WTC11 (cell line): ENCODE data around the gene HERC5.

Experiments used
- NFYB ChIP-seq: sonication (generic); formaldehyde crosslinking; conservative IDR thresholded peaks from 2 replicates; pipeline ENCODE4 v1.8.0; 2022; ENCODE audit warnings: low read depth, missing genetic modification reagents
- NR1H2 ChIP-seq: sonication (generic); formaldehyde crosslinking; IDR thresholded peaks from 2 replicates; pipeline ENCODE4 v1.9.0; 2021; ENCODE audit warnings: mild to moderate bottlenecking, moderate library complexity, missing genetic modification reagents
- NR2C2 ChIP-seq: sonication (generic); formaldehyde crosslinking; IDR thresholded peaks from 2 replicates; pipeline ENCODE4 v1.8.0; 2022; ENCODE audit warnings: mild to moderate bottlenecking, missing genetic modification reagents
- TCF7 ChIP-seq: sonication (generic); formaldehyde crosslinking; IDR thresholded peaks from 2 replicates; pipeline ENCODE4 v1.8.0; 2022; ENCODE audit warnings: mild to moderate bottlenecking, low read depth, missing genetic modification reagents, moderate library complexity
- ZNF232 ChIP-seq: sonication (generic); formaldehyde crosslinking; IDR thresholded peaks from 2 replicates; pipeline ENCODE4 v1.8.0; 2022; ENCODE audit warnings: mild to moderate bottlenecking, missing genetic modification reagents
- TF ChIP-seq, protein P1 (sequence below): fragments of 200-600 bp; IDR thresholded peaks from 2 replicates; pipeline ENCODE4 v1.8.0; 2022; ENCODE audit warnings: antibody characterized with exemption
- TF ChIP-seq, protein P2 (sequence below): sonication (generic); formaldehyde crosslinking; IDR thresholded peaks from 2 replicates; pipeline ENCODE4 v1.8.1; 2023; ENCODE audit warnings: mild to moderate bottlenecking, missing genetic modification reagents, moderate library complexity
- TF ChIP-seq, protein P3 (sequence below): sonication (generic); formaldehyde crosslinking; conservative IDR thresholded peaks from 2 replicates; pipeline ENCODE4 v1.8.1; 2022; ENCODE audit warnings: mild to moderate bottlenecking, missing genetic modification reagents
- TF ChIP-seq, protein P4 (sequence below): sonication (generic); formaldehyde crosslinking; IDR thresholded peaks from 2 replicates; pipeline ENCODE4 v1.8.0; 2023; ENCODE audit warnings: mild to moderate bottlenecking, missing genetic modification reagents
- TF ChIP-seq, protein P5 (sequence below): fragments of 250-450 bp; sonication (Bioruptor Pico); conservative IDR thresholded peaks from 2 replicates; pipeline ENCODE4 v1.9.0; 2021; ENCODE audit warnings: mild to moderate bottlenecking

DNA sequence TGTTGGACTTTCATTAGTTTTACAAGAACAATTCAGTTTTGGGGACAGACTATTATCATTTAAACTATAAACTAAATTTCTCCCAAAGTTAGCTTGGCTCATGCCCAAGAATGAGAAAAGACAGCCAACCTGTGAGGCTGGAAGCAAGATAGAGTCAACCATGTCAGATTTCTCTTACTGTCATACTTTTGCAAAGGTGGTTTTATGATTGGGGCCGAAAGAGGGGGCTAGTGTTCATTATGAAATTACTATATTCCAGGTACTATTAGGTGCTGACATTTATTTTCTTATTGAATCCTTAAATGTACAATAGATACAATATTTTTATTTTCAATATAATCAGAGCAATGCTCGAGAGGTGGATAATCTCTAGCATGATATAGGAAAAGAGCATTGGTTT, 47.7 kb upstream of the HERC5 start:
- TF ChIP-seq, protein P1, sequence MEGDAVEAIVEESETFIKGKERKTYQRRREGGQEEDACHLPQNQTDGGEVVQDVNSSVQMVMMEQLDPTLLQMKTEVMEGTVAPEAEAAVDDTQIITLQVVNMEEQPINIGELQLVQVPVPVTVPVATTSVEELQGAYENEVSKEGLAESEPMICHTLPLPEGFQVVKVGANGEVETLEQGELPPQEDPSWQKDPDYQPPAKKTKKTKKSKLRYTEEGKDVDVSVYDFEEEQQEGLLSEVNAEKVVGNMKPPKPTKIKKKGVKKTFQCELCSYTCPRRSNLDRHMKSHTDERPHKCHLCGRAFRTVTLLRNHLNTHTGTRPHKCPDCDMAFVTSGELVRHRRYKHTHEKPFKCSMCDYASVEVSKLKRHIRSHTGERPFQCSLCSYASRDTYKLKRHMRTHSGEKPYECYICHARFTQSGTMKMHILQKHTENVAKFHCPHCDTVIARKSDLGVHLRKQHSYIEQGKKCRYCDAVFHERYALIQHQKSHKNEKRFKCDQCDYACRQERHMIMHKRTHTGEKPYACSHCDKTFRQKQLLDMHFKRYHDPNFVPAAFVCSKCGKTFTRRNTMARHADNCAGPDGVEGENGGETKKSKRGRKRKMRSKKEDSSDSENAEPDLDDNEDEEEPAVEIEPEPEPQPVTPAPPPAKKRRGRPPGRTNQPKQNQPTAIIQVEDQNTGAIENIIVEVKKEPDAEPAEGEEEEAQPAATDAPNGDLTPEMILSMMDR, result no peak
- TF ChIP-seq NR1H2 (CRISPR knock-in tag) (no peak), NFYB (CRISPR knock-in tag) (no peak), NR2C2 (CRISPR knock-in tag) (no peak), ZNF232 (CRISPR knock-in tag) (no peak), TCF7 (CRISPR knock-in tag) (no peak)
- TF ChIP-seq, protein P2, sequence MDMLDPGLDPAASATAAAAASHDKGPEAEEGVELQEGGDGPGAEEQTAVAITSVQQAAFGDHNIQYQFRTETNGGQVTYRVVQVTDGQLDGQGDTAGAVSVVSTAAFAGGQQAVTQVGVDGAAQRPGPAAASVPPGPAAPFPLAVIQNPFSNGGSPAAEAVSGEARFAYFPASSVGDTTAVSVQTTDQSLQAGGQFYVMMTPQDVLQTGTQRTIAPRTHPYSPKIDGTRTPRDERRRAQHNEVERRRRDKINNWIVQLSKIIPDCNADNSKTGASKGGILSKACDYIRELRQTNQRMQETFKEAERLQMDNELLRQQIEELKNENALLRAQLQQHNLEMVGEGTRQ (CRISPR knock-in tag), result no peak
- TF ChIP-seq, protein P3, sequence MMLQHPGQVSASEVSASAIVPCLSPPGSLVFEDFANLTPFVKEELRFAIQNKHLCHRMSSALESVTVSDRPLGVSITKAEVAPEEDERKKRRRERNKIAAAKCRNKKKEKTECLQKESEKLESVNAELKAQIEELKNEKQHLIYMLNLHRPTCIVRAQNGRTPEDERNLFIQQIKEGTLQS (CRISPR knock-in tag), result no peak
- TF ChIP-seq, protein P4, sequence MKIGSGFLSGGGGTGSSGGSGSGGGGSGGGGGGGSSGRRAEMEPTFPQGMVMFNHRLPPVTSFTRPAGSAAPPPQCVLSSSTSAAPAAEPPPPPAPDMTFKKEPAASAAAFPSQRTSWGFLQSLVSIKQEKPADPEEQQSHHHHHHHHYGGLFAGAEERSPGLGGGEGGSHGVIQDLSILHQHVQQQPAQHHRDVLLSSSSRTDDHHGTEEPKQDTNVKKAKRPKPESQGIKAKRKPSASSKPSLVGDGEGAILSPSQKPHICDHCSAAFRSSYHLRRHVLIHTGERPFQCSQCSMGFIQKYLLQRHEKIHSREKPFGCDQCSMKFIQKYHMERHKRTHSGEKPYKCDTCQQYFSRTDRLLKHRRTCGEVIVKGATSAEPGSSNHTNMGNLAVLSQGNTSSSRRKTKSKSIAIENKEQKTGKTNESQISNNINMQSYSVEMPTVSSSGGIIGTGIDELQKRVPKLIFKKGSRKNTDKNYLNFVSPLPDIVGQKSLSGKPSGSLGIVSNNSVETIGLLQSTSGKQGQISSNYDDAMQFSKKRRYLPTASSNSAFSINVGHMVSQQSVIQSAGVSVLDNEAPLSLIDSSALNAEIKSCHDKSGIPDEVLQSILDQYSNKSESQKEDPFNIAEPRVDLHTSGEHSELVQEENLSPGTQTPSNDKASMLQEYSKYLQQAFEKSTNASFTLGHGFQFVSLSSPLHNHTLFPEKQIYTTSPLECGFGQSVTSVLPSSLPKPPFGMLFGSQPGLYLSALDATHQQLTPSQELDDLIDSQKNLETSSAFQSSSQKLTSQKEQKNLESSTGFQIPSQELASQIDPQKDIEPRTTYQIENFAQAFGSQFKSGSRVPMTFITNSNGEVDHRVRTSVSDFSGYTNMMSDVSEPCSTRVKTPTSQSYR (CRISPR knock-in tag), result no peak
- TF ChIP-seq, protein P5, sequence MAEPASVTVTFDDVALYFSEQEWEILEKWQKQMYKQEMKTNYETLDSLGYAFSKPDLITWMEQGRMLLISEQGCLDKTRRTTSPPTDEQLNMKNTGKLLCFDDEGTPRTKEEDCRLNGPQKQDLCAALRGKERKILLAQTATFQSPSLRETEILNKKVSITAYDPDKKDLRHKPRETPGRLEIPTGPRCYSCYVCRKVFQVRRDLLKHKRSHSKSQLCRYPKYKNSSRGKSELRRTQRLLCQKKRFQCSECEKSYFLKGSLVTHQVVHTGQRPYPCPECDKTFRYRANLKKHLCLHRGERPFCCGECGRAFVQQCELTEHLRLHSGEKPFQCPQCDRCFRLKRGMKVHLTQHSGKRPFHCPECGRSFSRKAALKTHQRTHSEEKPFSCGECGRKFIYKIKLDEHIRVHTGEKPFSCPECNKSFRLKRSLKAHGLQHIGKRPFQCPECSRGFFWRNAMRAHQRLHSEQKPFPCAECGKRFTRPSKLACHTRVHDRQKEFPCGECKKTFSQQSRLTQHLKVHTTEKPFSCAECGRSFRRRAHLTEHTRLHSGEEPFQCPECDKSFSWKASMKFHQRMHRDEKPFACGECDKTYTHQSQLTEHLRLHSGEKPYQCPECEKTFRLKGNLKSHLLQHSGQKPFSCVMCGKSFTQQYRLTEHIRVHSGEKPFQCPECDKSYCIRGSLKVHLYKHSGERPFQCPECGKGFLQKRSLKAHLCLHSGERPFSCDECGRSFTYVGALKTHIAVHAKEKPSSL, result no peak
